Activated CD8-positive, alpha-beta memory T cell treated with anti-CD3 and anti-CD28 coated beads for 48 hours (primary cell): ENCODE data around the gene DCAF11.

Experiments
- DNase-seq, 3 experiments: peaks; one replicate each; pipeline ENCODE4 v3.0.0-alpha.2; 2020; ENCODE audit warnings: low read depth in 2 of 3, low spot score in 2 of 3

The DCAF11 gene

GRCh38 chr14:24137529-24138395 is 23.2 kb downstream of the DCAF11 start:
- no peak for DNase-seq

- no peak for DNase-seq
These were observed 24.1 kb downstream of the DCAF11 start for GRCh38 chr14:24138396-24139271.

GRCh38 chr14:24139272-24139934 is 24.8 kb downstream of the DCAF11 start:
- DNase-seq, result no peak

- peak; percentile 97 to 98 (median 97) for DNase-seq
These were observed 26.7 kb downstream of the DCAF11 start, which contains the start of gene EMC9 for GRCh38 chr14:24141097-24141880. Gene EMC9 (minus strand): TSS chr14:24141591. CDS start chr14:24141304, 287 bp downstream.

- no peak for DNase-seq
These were observed 28.9 kb downstream of the DCAF11 start for GRCh38 chr14:24143511-24143910.

GRCh38 chr14:24144451-24144850 is 29.9 kb downstream of the DCAF11 start:
- no peak for DNase-seq

GRCh38 chr14:24145219-24145618 is 30.6 kb downstream of the DCAF11 start:
- DNase-seq, result no peak

GRCh38 chr14:24145690-24146452 is 31.3 kb downstream of the DCAF11 start:
- no peak for DNase-seq

GRCh38 chr14:24146453-24146977 is 31.9 kb downstream of the DCAF11 start, which contains the start of gene PSME2:
Gene PSME2 (minus strand): TSS chr14:24146610. CDS start chr14:24146581, 29 bp downstream.
- peak; percentile 74 to 88 (median 80) for DNase-seq

GRCh38 chr14:24146978-24147760 is 32.6 kb downstream of the DCAF11 start, which contains the start of gene RNF31:
Gene RNF31 (plus strand): TSS chr14:24147498. CDS start chr14:24147699, 201 bp downstream.
- DNase-seq, result peak; percentile 82 to 93 (median 84)

GRCh38 chr14:24147761-24148428 is 33.3 kb downstream of the DCAF11 start:
- no peak for DNase-seq

GRCh38 chr14:24149302-24149969 is 34.9 kb downstream of the DCAF11 start:
- no peak for DNase-seq

GRCh38 chr14:24150061-24150460 is 35.5 kb downstream of the DCAF11 start:
- no peak for DNase-seq

GRCh38 chr14:24150567-24150966 is 36.0 kb downstream of the DCAF11 start:
- DNase-seq, result no peak

GRCh38 chr14:24150993-24151392 is 36.4 kb downstream of the DCAF11 start:
- DNase-seq, result no peak

GRCh38 chr14:24151404-24152080 is 37.0 kb downstream of the DCAF11 start:
- no peak for DNase-seq

- DNase-seq, result no peak
These were observed 40.5 kb downstream of the DCAF11 start for GRCh38 chr14:24155100-24155499.
